ENCODE results near the gene ZBTB22. TPM values are rescaled to one million over a fixed set of nuclear protein-coding genes. Genes with fewer than 3 reads are reported as not detected.

ZBTB22 gene
- total RNA-seq, 1 donor, result 16.0 TPM

DNA sequence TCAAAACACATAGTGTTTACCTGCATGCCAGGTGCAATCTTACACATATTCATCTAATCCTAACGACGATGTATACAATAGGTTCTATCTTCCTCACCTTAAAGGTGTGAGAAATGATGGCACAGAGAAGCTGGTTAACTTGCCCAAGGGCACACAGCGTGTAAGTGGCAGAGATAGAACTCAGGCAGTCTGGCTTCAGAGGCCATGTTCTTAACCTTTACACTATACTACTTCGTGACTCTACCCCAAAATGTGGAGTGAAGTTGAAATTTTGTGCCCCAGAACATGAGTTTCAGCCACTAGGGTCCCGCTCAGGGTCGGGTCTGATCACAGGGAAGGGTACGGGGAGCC is 46.5 kb downstream of the ZBTB22 start:
- TF ChIP-seq CTCF (IDR thresholded peaks at IDR 0.05; ENCODE audit: insufficient read depth, low read depth, low read length), result no peak
- DNase-seq (ENCODE audit: low read depth), result no peak

More for the DNA sequence above, 46.5 kb downstream of the ZBTB22 start:
- peak overlapping the region; percentile 99 for H3K4me3 ChIP-seq (ENCODE audit: low read depth, low read length)

Other genes with a start within 250 kb of the ZBTB22 start
- gene HLA-DPA1, start 244.1 kb downstream of the ZBTB22 start, total RNA-seq, result 0.43 and 0.97 TPM in 2 replicates
- 5.5 and 9.1 TPM in 2 replicates for gene HLA-DPB1, start 241.8 kb downstream of the ZBTB22 start, total RNA-seq
- under 0.01 and 0.32 TPM in 2 replicates for gene COL11A2, start 125.3 kb downstream of the ZBTB22 start, total RNA-seq
- gene RXRB, start 117.1 kb downstream of the ZBTB22 start, total RNA-seq, result 16.8 and 22.5 TPM in 2 replicates
- gene SLC39A7, start 116.9 kb downstream of the ZBTB22 start, total RNA-seq, result 142 and 143 TPM in 2 replicates
- 4.2 and 4.7 TPM in 2 replicates for gene HSD17B8, start 113.1 kb downstream of the ZBTB22 start, total RNA-seq
- gene RING1, start 109.2 kb downstream of the ZBTB22 start, total RNA-seq, result 27.2 and 43.8 TPM in 2 replicates
- 35.4 and 38.9 TPM in 2 replicates for gene VPS52, start 45.9 kb downstream of the ZBTB22 start, total RNA-seq
- 1,877 and 2,083 TPM in 2 replicates for gene RPS18, start 45.7 kb downstream of the ZBTB22 start, total RNA-seq
- gene B3GALT4, start 40.6 kb downstream of the ZBTB22 start, total RNA-seq, result 2.6 and 5.5 TPM in 2 replicates
- 99.7 and 108 TPM in 2 replicates for gene WDR46, start 28.5 kb downstream of the ZBTB22 start, total RNA-seq
- gene PFDN6, start 28.1 kb downstream of the ZBTB22 start, total RNA-seq, result 26.4 and 34.5 TPM in 2 replicates
- 13.0 and 23.2 TPM in 2 replicates for gene RGL2, start 18.8 kb downstream of the ZBTB22 start, total RNA-seq
- gene TAPBP, start 3.7 kb downstream of the ZBTB22 start, total RNA-seq, result 125 and 132 TPM in 2 replicates
- 39.6 and 58.7 TPM in 2 replicates for gene DAXX, start 5.2 kb upstream of the ZBTB22 start, total RNA-seq
- 20.0 and 34.5 TPM in 2 replicates for gene KIFC1, start 74.1 kb upstream of the ZBTB22 start, total RNA-seq
- 21.6 and 30.2 TPM in 2 replicates for gene PHF1, start 93.3 kb upstream of the ZBTB22 start, total RNA-seq
- gene CUTA, start 100.4 kb upstream of the ZBTB22 start, total RNA-seq, result 155 and 201 TPM in 2 replicates
- gene SYNGAP1, start 102.3 kb upstream of the ZBTB22 start, total RNA-seq, result 6.4 and 7.8 TPM in 2 replicates
- gene ZBTB9, start 136.8 kb upstream of the ZBTB22 start, total RNA-seq, result 4.7 and 5.2 TPM in 2 replicates